Ascending aorta (tissue), 2 donors: ENCODE data around the gene PAK2. TPM values are rescaled to one million over a fixed set of nuclear protein-coding genes. Genes with fewer than 3 reads are reported as not detected.
A peak's percentile ranks its signal among the peaks of the same experiment; 100 is the strongest.
"Not testable (repeated sequence)": the region's sequence is repeated elsewhere in the genome, so short reads cannot be mapped to it uniquely, and the experiment has no call there.

ENCODE experiments used
- DNase-seq, 2 donors: peaks; one replicate each; pipeline ENCODE4 v3.0.0-alpha.2; 2019; ENCODE audit warnings: low spot score in 2 of 2
- H3K27ac ChIP-seq, 2 donors: fragments of 200-600 bp; sonication (generic); one replicate each; pipeline ENCODE4 v1.5.1; 2016 to 2017; ENCODE audit warnings: mild to moderate bottlenecking in 1 of 2
- H3K27me3 ChIP-seq: fragments of 200-600 bp; sonication (generic); one replicate; pipeline ENCODE4 v1.5.1; 2017
- H3K36me3 ChIP-seq, 2 donors: fragments of 200-600 bp; sonication (generic); one replicate each; pipeline ENCODE4 v1.5.1; 2016
- H3K4me1 ChIP-seq, 2 donors: fragments of 200-600 bp; sonication (generic); one replicate each; pipeline ENCODE4 v1.5.1; 2016 to 2017; ENCODE audit warnings: mild to moderate bottlenecking in 1 of 2
- H3K4me3 ChIP-seq, 2 donors: fragments of 200-600 bp; sonication (generic); one replicate each; pipeline ENCODE4 v1.5.1; 2016 to 2017; ENCODE audit warnings: mild to moderate bottlenecking in 1 of 2
- H3K9me3 ChIP-seq, 2 donors: fragments of 200-600 bp; sonication (generic); one replicate each; pipeline ENCODE4 v1.5.1; 2016
- intact Hi-C: fragments of 100-400 bp; cut with DNase I; formaldehyde crosslinking; loops from one replicate; pipeline ENCODE4 v1.15.1; 2023
- total RNA-seq: library from RNA; depleted of rRNA; stranded (reverse); fragments of >200 nt; gene quantifications from one replicate; pipeline ENCODE4 v1.1.0, GENCODE V29; 2016
- TF ChIP-seq, protein P1 (sequence below), 3 experiments: fragments of 200-600 bp in 2 of 3; fragments of 450-650 bp in 1 of 3; sonication (generic) in 2 of 3; IDR thresholded peaks; one replicate each; pipeline ENCODE4 v1.5.1; 2016 to 2019; ENCODE audit warnings: antibody characterized with exemption in 3 of 3, mild to moderate bottlenecking in 1 of 3, moderate library complexity in 1 of 3

Gene PAK2
- total RNA-seq, 1 donor from 2014 or later: 24.4 TPM

- Histone ChIP-seq H3K27ac (no peak overlapping the region), H3K36me3 (peaks cover 73 to 82% of the 10 kb centered on the region in 2 donors), H3K4me3 (no peak overlapping the region), H3K4me1 (no peaks in the 10 kb centered on the region), H3K9me3 (no peaks in the 10 kb centered on the region), H3K27me3 (no peaks in the 10 kb centered on the region)
- intact Hi-C loops: no loop called here
- no peak for DNase-seq
- TF ChIP-seq, protein P1, sequence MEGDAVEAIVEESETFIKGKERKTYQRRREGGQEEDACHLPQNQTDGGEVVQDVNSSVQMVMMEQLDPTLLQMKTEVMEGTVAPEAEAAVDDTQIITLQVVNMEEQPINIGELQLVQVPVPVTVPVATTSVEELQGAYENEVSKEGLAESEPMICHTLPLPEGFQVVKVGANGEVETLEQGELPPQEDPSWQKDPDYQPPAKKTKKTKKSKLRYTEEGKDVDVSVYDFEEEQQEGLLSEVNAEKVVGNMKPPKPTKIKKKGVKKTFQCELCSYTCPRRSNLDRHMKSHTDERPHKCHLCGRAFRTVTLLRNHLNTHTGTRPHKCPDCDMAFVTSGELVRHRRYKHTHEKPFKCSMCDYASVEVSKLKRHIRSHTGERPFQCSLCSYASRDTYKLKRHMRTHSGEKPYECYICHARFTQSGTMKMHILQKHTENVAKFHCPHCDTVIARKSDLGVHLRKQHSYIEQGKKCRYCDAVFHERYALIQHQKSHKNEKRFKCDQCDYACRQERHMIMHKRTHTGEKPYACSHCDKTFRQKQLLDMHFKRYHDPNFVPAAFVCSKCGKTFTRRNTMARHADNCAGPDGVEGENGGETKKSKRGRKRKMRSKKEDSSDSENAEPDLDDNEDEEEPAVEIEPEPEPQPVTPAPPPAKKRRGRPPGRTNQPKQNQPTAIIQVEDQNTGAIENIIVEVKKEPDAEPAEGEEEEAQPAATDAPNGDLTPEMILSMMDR (IDR thresholded peaks at IDR 0.05): no peak
Measured at GRCh38 chr3:196821806-196822355, 82.2 kb downstream of the PAK2 start.

DNA sequence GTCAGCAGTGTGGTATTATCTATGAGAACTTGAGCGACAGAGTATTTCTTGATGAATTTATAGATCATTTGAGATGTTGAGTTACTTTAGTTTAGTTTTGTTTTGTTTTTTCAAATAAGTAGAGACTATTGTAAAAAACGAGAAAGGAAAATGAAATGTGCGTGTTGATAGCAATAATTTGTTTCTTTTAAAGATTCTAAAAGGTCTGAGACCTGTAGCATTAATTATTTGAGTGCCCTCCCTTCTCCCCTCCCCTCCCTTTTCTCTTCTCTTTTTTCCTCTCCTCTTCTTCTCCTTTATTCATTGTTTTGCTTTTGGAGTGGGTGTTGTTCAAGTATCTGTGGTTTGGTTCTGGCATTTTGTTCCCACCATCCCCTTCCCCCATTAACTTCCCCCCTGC, 90.0 kb downstream of the PAK2 start:
- H3K4me3 ChIP-seq, H3K27ac ChIP-seq, H3K4me1 ChIP-seq, intact Hi-C loops, H3K27me3 ChIP-seq, H3K9me3 ChIP-seq, DNase-seq: not testable (repeated sequence)
- peaks cover 27 to 47% of the 10 kb centered on the region in 2 donors for H3K36me3 ChIP-seq

- H3K9me3 ChIP-seq: no peaks in the 10 kb centered on the region
- no peak for DNase-seq
- H3K27ac ChIP-seq: no peak overlapping the region
- H3K27me3 ChIP-seq: no peaks in the 10 kb centered on the region
- H3K4me3 ChIP-seq: no peak overlapping the region
- TF ChIP-seq, protein P1 (IDR thresholded peaks at IDR 0.05): no peak
- H3K36me3 ChIP-seq: peaks cover 6 to 9% of the 10 kb centered on the region in 2 donors
- intact Hi-C loops: loop anchor here (5.0 kb wide), 1 partner anchor 132 kb away; the partner anchor contains the start of gene PIGZ
- no peaks in the 10 kb centered on the region for H3K4me1 ChIP-seq
Measured at GRCh38 chr3:196835086-196835485, 95.4 kb downstream of the PAK2 start.

DNA sequence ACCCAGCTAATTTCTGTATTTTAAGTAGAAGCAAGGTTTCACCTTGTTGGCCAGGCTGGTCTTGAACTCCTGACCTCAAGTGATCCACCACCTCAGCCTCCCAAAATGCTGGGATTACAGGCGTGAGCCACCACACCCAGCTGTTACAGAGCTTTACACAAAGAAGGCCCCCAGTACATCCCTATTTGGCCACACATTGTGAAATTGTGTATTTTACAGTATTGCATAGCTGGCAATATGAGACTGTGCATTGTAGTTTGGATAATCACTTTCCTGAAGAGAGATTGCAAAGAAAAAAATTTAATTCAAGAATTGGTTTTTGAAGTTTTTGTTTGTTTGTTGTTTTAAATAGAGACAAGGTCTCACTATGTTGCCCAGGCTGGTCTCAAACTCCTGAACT, 97.0 kb downstream of the PAK2 start:
- DNase-seq, H3K9me3 ChIP-seq, H3K27ac ChIP-seq, H3K36me3 ChIP-seq, H3K27me3 ChIP-seq, H3K4me3 ChIP-seq, H3K4me1 ChIP-seq: not testable (repeated sequence)
- intact Hi-C loops: loop anchor here (5.0 kb wide), 1 partner anchor 131 kb away; the partner anchor contains the start of gene PIGZ

DNA sequence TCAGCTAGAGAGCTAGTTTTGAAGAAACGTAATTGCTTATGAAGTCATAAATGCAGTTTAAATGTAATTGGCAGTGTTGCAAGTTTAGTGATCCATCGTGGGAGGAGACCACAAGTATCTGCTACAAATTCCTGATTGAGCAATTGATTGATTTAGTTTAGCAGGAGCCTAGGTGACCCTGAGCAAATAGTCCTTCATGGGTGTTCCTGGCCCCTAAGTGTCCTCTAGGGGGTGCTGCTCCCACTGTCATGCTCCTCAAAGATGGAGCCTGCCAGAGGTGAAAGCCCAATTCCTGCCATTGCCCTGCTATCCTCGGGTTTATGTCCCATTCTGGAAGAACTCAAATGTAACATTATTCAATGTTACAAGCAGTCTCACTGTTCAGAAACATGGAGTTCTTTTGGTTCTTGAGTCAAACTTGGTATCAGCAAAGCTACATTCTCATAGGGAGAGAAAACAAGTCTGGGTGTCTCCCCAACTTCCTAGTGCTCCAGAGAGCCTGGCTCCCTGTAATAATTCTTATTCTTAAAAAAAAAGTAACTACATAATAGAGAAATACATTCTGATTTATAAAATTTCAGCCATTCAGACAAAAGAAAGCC, 98.3 kb downstream of the PAK2 start:
- Histone ChIP-seq H3K4me3 (no peak overlapping the region), H3K9me3 (no peaks in the 10 kb centered on the region), H3K27ac (no peak overlapping the region), H3K4me1 (no peaks in the 10 kb centered on the region), H3K27me3 (no peaks in the 10 kb centered on the region), H3K36me3 (no peaks in the 10 kb centered on the region)
- DNase-seq: peak in 1 of 2 donors; percentile 78
- intact Hi-C loops: loop anchor here (5.0 kb wide), 1 partner anchor 129 kb away; the partner anchor contains the start of gene PIGZ
- TF ChIP-seq, protein P1 (IDR thresholded peaks at IDR 0.05): peak; percentile 45 to 65 (median 56)

DNA sequence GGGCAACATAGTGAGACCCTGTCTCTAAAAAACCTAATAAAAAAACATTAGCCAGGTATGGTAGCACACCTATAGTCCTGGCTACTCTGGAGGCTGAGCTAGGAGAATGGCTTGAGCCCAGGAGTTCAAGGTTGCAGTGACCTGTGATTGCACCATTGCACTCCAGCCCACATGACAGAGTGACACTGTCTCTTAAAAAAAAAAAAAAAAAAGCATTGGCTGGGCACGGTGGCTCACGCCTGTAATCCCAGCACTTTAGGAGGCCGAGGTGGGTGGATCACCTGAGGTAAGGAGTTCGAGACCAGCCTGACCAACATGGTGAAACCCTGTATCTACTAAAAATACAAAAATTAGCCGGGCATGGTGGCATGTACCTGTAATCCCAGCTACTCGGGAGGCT, 99.7 kb downstream of the PAK2 start:
- H3K27ac ChIP-seq, H3K9me3 ChIP-seq, H3K36me3 ChIP-seq, H3K27me3 ChIP-seq, H3K4me3 ChIP-seq, H3K4me1 ChIP-seq, DNase-seq: not testable (repeated sequence)
- intact Hi-C loops: loop anchor here (5.0 kb wide), 1 partner anchor 128 kb away; the partner anchor contains the start of gene PIGZ

DNA sequence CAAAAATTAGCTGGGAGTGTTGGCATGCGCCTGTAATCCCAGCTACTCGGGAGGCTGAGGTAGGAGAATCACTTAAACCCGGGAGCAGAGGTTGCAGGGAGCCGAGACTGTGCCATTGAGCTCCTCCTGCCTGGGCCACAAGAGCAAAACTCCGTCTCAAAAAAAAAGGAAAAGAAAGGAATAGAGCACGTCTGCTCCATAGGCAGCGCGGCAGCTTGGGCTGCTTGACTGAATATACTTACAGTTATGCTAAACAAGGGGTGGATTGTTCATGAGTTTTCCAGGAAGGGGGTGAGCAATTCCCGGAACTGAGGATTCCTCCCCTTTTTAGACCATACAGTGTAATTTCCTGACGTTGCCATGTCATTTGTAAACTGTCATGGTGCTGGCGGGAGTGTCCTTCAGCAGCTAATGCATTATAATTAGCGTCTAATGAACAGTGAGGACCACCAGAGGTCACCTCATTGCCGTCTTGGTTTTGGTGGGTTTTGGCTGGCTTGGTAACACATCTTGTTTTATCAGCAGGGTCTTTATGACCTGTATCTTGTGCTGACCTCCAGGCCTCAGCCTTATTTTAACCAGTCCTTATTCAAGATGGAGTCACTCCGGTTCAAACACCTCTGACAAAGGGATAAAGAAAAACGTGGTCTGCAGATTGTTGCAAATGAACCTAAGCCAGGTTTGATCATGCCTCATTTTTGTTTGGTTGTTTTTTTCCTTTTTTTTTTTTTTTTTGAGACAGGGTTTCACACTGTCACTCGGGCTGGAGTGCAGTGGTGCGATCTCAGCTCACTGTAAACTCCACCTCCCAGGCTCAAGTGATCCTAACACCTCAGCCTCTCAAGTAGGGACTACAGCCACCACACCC, 103.1 kb downstream of the PAK2 start:
- no peak for DNase-seq
- no peaks in the 10 kb centered on the region for H3K27me3 ChIP-seq
- no peak overlapping the region for H3K27ac ChIP-seq
- no peaks in the 10 kb centered on the region for H3K4me1 ChIP-seq
- H3K36me3 ChIP-seq: no peaks in the 10 kb centered on the region
- intact Hi-C loops: no loop called here
- TF ChIP-seq, protein P1 (IDR thresholded peaks at IDR 0.05): no peak
- no peaks in the 10 kb centered on the region for H3K9me3 ChIP-seq
- H3K4me3 ChIP-seq: no peak overlapping the region
